WTC11 (cell line): ENCODE measurements around the gene CDHR5. TPM values are rescaled to one million over a fixed set of nuclear protein-coding genes. Genes with fewer than 3 reads are reported as not detected.
A peak's percentile ranks its signal among the peaks of the same experiment; 100 is the strongest.

Experiments
- ATAC-seq: fragments of 200-7000 bp; cut with Tn5 transposase; 2 replicates; pipeline ENCODE4 v1.10.0; 2021; ENCODE audit warnings: mild to moderate bottlenecking, moderate library complexity
- CTCF ChIA-PET: fragments of 300-600 bp; sonication (Branson Sonifier 250); formaldehyde crosslinking; loops from one replicate; lab custom pipeline; 2021; ENCODE audit warnings: antibody characterized with exemption; lab: Charles Lee
- POLR2A ChIA-PET: fragments of 350-600 bp; sonication (Branson Sonifier 250); formaldehyde crosslinking; loops from one replicate; lab custom pipeline; 2021; ENCODE audit warnings: antibody characterized with exemption; lab: Charles Lee
- DNase-seq: peaks from one replicate; pipeline ENCODE4 v3.0.0; 2021; ENCODE audit warnings: low spot score
- H3K27ac Mint-ChIP-seq: 2 replicates; pipeline ENCODE4 v1.8.0; 2021; ENCODE audit warnings: mixed read lengths
- H3K27me3 Mint-ChIP-seq: 2 replicates; pipeline ENCODE4 v1.8.0; 2021; ENCODE audit warnings: low read depth, mild to moderate bottlenecking, moderate library complexity, mixed read lengths
- H3K36me3 Mint-ChIP-seq: 2 replicates; pipeline ENCODE4 v1.8.0; 2021; ENCODE audit warnings: mixed read lengths
- H3K4me1 Mint-ChIP-seq: 2 replicates; pipeline ENCODE4 v1.8.0; 2022; ENCODE audit warnings: mixed read lengths
- H3K4me3 Mint-ChIP-seq: 2 replicates; pipeline ENCODE4 v1.8.0; 2021; ENCODE audit warnings: mild to moderate bottlenecking, moderate library complexity, mixed read lengths
- H3K9me3 Mint-ChIP-seq: 2 replicates; pipeline ENCODE4 v1.8.0; 2021; ENCODE audit warnings: mixed read lengths
- ATF1 ChIP-seq: sonication (generic); formaldehyde crosslinking; IDR thresholded peaks from 2 replicates; pipeline ENCODE4 v1.8.1; 2023; ENCODE audit warnings: mild to moderate bottlenecking, moderate library complexity, missing genetic modification reagents
- ATF2 ChIP-seq: sonication (generic); formaldehyde crosslinking; IDR thresholded peaks from 2 replicates; pipeline ENCODE4 v1.8.1; 2022; ENCODE audit warnings: low read depth, missing genetic modification reagents, borderline replicate concordance
- CBFB ChIP-seq: sonication (generic); formaldehyde crosslinking; IDR thresholded peaks from 2 replicates; pipeline ENCODE4 v1.8.1; 2022; ENCODE audit warnings: mild to moderate bottlenecking, low read depth, missing genetic modification reagents
- FOXJ3 ChIP-seq: sonication (generic); formaldehyde crosslinking; IDR thresholded peaks from 2 replicates; pipeline ENCODE4 v1.9.0; 2021; ENCODE audit warnings: missing genetic modification reagents, mild to moderate bottlenecking, borderline replicate concordance
- FOXK1 ChIP-seq: sonication (generic); formaldehyde crosslinking; IDR thresholded peaks from 2 replicates; pipeline ENCODE4 v1.8.0; 2022; ENCODE audit warnings: mild to moderate bottlenecking, moderate library complexity, missing genetic modification reagents
- GABPB1 ChIP-seq: sonication (generic); formaldehyde crosslinking; IDR thresholded peaks from 2 replicates; pipeline ENCODE4 v1.8.1; 2023; ENCODE audit warnings: mild to moderate bottlenecking, missing genetic modification reagents
- HMGXB4 ChIP-seq: sonication (generic); formaldehyde crosslinking; IDR thresholded peaks from 2 replicates; pipeline ENCODE4 v1.8.1; 2023; ENCODE audit warnings: mild to moderate bottlenecking, moderate library complexity, missing genetic modification reagents
- IRF1 ChIP-seq: sonication (generic); formaldehyde crosslinking; IDR thresholded peaks from 2 replicates; pipeline ENCODE4 v1.8.0; 2023; ENCODE audit warnings: missing genetic modification reagents
- IRF2 ChIP-seq: sonication (generic); formaldehyde crosslinking; IDR thresholded peaks from 2 replicates; pipeline ENCODE4 v1.8.0; 2022; ENCODE audit warnings: low read depth, missing genetic modification reagents, borderline replicate concordance
- MLX ChIP-seq: sonication (generic); formaldehyde crosslinking; IDR thresholded peaks from 2 replicates; pipeline ENCODE4 v1.8.1; 2023; ENCODE audit warnings: mild to moderate bottlenecking, missing genetic modification reagents, moderate library complexity
- NR2C2 ChIP-seq: sonication (generic); formaldehyde crosslinking; IDR thresholded peaks from 2 replicates; pipeline ENCODE4 v1.8.0; 2022; ENCODE audit warnings: mild to moderate bottlenecking, missing genetic modification reagents
- OVOL2 ChIP-seq: fragments of 250-450 bp; sonication (Bioruptor Pico); IDR thresholded peaks from 2 replicates; pipeline ENCODE4 v1.9.0; 2021; ENCODE audit warnings: mild to moderate bottlenecking, borderline replicate concordance
- RELA ChIP-seq: sonication (generic); formaldehyde crosslinking; IDR thresholded peaks from 2 replicates; pipeline ENCODE4 v1.8.1; 2022; ENCODE audit warnings: missing genetic modification reagents, mild to moderate bottlenecking, borderline replicate concordance
- SMAD3 ChIP-seq: sonication (generic); formaldehyde crosslinking; IDR thresholded peaks from 2 replicates; pipeline ENCODE4 v1.8.0; 2022; ENCODE audit warnings: missing genetic modification reagents, mild to moderate bottlenecking, borderline replicate concordance
- SMAD4 ChIP-seq: sonication (generic); formaldehyde crosslinking; IDR thresholded peaks from 2 replicates; pipeline ENCODE4 v1.8.0; 2022; ENCODE audit warnings: mild to moderate bottlenecking, missing genetic modification reagents
- STAT6 ChIP-seq: sonication (generic); formaldehyde crosslinking; conservative IDR thresholded peaks from 2 replicates; pipeline ENCODE4 v1.8.1; 2023; ENCODE audit warnings: mild to moderate bottlenecking, low read depth, missing genetic modification reagents, moderate library complexity
- TEAD1 ChIP-seq: sonication (generic); formaldehyde crosslinking; IDR thresholded peaks from 2 replicates; pipeline ENCODE4 v1.8.0; 2022; ENCODE audit warnings: mild to moderate bottlenecking, missing genetic modification reagents
- ZNF121 ChIP-seq: sonication (generic); formaldehyde crosslinking; IDR thresholded peaks from 2 replicates; pipeline ENCODE4 v1.8.0; 2023; ENCODE audit warnings: missing genetic modification reagents
- ZNF138 ChIP-seq: sonication (generic); formaldehyde crosslinking; conservative IDR thresholded peaks from 2 replicates; pipeline ENCODE4 v1.8.1; 2022; ENCODE audit warnings: mild to moderate bottlenecking, moderate library complexity, missing genetic modification reagents
- ZNF423 ChIP-seq: fragments of 250-450 bp; sonication (Bioruptor Pico); IDR thresholded peaks from 2 replicates; pipeline ENCODE4 v2.1.2; 2022; ENCODE audit warnings: mild to moderate bottlenecking, moderate library complexity
- ZNF512 ChIP-seq: sonication (generic); formaldehyde crosslinking; IDR thresholded peaks from 2 replicates; pipeline ENCODE4 v1.8.1; 2022; ENCODE audit warnings: missing genetic modification reagents, borderline replicate concordance
- total RNA-seq: library from RNA; stranded (reverse); gene quantifications from 3 replicates; pipeline ENCODE4 v1.2.3, GENCODE V29; 2021

CDHR5 gene
- total RNA-seq, 1 experiment from 2014 or later = 0.26 TPM

- Mint-ChIP-seq H3K27ac (no peak overlapping the region), H3K9me3 (no peaks in the 10 kb centered on the region), H3K4me3 (no peak overlapping the region), H3K36me3 (peaks cover 69% of the 10 kb centered on the region), H3K27me3 (no peaks in the 10 kb centered on the region), H3K4me1 (no peaks in the 10 kb centered on the region)
- TF ChIP-seq TEAD1 (CRISPR knock-in tag) (no peak), ATF2 (no peak), NR2C2 (CRISPR knock-in tag) (no peak), SMAD3 (CRISPR knock-in tag) (no peak), OVOL2 (CRISPR knock-in tag) (no peak), ZNF512 (no peak), CBFB (no peak), STAT6 (no peak), SMAD4 (CRISPR knock-in tag) (no peak), HMGXB4 (CRISPR knock-in tag) (no peak), RELA (CRISPR knock-in tag) (no peak), IRF2 (CRISPR knock-in tag) (no peak), ZNF121 (CRISPR knock-in tag) (no peak), ZNF423 (CRISPR knock-in tag) (no peak), ZNF138 (CRISPR knock-in tag) (no peak), FOXJ3 (CRISPR knock-in tag) (no peak), MLX (CRISPR knock-in tag) (no peak), FOXK1 (CRISPR knock-in tag) (no peak), ATF1 (no peak)
- ATAC-seq = no peak
- no peak for DNase-seq
- ChIA-PET POLR2A (no interaction called here), CTCF (no interaction called here)
Observed at GRCh38 chr11:589798-590197, 35.0 kb downstream of the CDHR5 start.

- H3K4me3 Mint-ChIP-seq = no peak overlapping the region
- ATAC-seq (no peak), DNase-seq (no peak)
- H3K4me1 Mint-ChIP-seq = no peaks in the 10 kb centered on the region
- CTCF ChIA-PET = no interaction called here
- POLR2A ChIA-PET = no interaction called here
- no peak overlapping the region for H3K27ac Mint-ChIP-seq
- no peaks in the 10 kb centered on the region for H3K9me3 Mint-ChIP-seq
- H3K27me3 Mint-ChIP-seq = no peaks in the 10 kb centered on the region
- H3K36me3 Mint-ChIP-seq = peaks cover 59% of the 10 kb centered on the region
- TF ChIP-seq IRF1 (CRISPR knock-in tag) (no peak), IRF2 (CRISPR knock-in tag) (no peak), GABPB1 (CRISPR knock-in tag) (peak; percentile 97)
Observed at GRCh38 chr11:587978-588380, 36.8 kb downstream of the CDHR5 start.
